Right ventricle myocardium superior (tissue), 1 donor: ENCODE data around the gene SERF2. TPM values are rescaled to one million over a fixed set of nuclear protein-coding genes. Genes with fewer than 3 reads are reported as not detected.
A peak's percentile ranks its signal among the peaks of the same experiment; 100 is the strongest.
"Not testable (repeated sequence)": the region's sequence is repeated elsewhere in the genome, so short reads cannot be mapped to it uniquely, and the experiment has no call there.

Experiments used
- ATAC-seq: fragments of 200-7000 bp; cut with Tn5 transposase; one replicate; pipeline ENCODE4 v1.9.1; 2020; ENCODE audit warnings: mild to moderate bottlenecking; ENCODE audit not compliant: poor library complexity
- DNase-seq: peaks from one replicate; pipeline ENCODE4 v3.0.0-alpha.2; 2020
- intact Hi-C: fragments of 100-400 bp; cut with DNase I; formaldehyde crosslinking; loops from one replicate; pipeline ENCODE4 v1.11.2; 2022
- total RNA-seq: library from RNA; stranded (reverse); fragmentation: NEBNext Ultra II Directional; extraction: Animal tissue kit (Norgen Biotek cat#: 25700); gene quantifications from one replicate; pipeline ENCODE4 v1.2.1, GENCODE V29; 2021
- donor health status: DM: no; HTN: yes; CAD: no; lungs with severe emphysema.

Gene SERF2
- total RNA-seq, 1 donor from 2014 or later = 1,060 TPM

DNA sequence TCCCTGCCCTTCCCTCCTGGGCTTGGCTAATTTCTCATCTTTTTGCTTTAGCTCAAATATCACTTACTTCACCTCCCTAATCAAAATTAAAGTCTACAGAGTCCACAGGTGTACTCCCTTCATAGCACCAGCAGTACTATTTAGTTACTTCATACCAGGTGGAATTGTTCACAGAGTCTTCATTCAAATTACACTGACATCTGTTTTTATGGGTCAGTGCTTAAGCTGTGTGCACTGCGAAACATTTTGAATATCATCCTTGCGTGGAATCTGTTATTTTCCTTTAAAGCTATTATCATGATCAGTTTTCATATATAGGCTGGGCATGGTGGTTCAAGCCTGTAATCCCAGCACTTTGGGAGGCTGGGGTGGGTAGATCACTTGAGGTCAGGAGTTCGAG lies 2.7 kb upstream of the SERF2 start:
- DNase-seq (no peak), ATAC-seq (no peak)
- intact Hi-C loops = no loop called here

DNA sequence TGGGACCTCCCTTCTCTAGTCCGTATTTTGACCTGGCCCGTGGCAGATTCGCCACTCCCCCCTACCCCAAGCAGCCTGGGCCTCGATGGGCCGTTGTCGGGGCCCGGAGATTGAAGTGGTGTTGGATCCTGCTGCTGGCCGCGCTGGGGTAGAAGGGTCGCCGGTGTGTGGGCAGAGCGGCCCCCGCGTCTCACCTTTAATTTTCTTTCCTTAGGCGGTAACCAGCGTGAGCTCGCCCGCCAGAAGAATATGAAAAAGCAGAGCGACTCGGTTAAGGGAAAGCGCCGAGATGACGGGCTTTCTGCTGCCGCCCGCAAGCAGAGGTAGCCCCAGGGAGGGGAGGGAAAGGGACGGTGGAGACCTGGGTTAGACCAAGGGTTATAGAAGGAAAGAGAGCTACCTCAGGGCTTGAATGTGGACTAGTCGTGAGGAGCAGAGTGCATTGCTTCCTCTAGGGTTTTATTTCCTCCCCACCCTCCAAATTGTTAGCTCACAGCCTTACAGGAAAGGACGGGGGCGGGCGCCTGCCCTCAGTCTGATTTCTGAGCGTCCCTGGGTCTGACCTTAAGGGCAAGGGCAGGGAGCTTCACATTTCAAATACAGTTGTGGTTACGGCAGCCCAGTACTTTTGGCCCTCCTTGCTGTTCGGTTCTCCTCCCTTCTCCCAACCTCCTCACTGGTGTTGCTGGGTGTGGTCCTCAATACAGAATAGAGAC lies 799 bp downstream of the SERF2 start:
- DNase-seq (peak; percentile 59), ATAC-seq (peak; percentile 10)
- intact Hi-C loops = no loop called here

GRCh38 chr15:43793647-43794046 lies 1.5 kb downstream of the SERF2 start:
- DNase-seq = no peak
- intact Hi-C loops = no loop called here

GRCh38 chr15:43794269-43795037 lies 2.3 kb downstream of the SERF2 start:
- intact Hi-C loops = no loop called here
- no peak for DNase-seq
- ATAC-seq = no peak

More at GRCh38 chr15:43793647-43794046, 1.5 kb downstream of the SERF2 start:
- ATAC-seq = no peak

- intact Hi-C loops = no loop called here
- no peak for ATAC-seq
- no peak for DNase-seq
Measured at GRCh38 chr15:43795197-43795596, 3.1 kb downstream of the SERF2 start.

DNA sequence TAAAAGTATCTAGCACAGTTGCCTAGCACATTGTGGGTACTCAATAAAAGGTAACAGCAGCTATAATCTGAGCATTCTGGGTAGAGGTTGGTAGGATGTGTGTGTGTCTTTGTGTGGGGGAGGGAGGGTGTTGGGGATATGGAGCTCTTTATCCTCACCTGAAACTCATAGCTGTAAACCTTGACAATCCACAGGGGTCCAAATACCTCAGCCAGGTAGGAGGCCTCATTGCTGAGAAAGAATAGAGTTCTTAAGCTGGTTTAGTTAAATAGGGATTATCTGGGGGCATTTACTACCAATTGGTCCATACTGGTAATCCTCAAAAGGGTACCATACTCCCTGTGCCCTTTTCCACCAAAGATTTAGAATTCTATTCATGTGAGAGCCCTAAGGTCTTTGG lies 3.9 kb downstream of the SERF2 start:
- ATAC-seq (no peak), DNase-seq (no peak)
- intact Hi-C loops = no loop called here

- DNase-seq (no peak), ATAC-seq (no peak)
- intact Hi-C loops = no loop called here
Measured at GRCh38 chr15:43796566-43796965, 4.4 kb downstream of the SERF2 start.

DNA sequence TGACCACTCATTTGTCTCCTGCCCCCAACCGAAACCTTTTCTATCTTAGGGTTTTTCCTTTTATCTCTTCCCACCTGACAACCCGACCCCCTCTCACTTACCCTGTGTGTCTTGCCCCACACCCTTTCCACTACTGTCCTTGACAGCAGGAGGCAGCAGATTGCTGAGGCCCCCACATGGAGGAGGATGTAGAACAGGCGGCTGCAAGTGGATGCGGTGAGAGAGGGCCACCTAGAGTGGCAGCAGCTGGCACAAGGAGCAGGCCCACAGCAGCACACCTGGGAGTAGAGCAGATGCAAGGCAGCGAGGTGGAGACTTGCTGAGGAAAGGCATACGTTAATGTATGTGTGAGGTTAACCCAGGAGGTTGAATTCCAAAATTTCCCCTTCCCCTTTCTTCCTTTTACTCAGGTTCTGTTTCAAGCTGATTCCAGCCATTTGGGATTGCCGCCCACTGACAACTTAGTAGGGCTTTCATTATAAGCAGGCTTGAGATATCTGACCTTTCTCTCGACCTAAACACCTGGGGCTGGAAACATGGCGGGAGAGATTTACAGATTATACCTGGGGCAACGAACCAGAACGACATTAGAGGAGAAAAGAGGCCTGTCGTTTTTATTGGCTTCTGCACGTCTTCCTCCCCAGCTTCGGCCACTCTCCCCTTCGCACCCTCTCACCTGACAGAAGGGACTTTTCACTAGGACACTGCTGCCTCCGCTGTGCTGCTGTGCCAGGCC lies 7.3 kb downstream of the SERF2 start:
- intact Hi-C loops = no loop called here
- ATAC-seq (no peak), DNase-seq (no peak)

- intact Hi-C loops = no loop called here
- peak; percentile 1 for ATAC-seq
- DNase-seq = no peak
Measured at GRCh38 chr15:43799945-43800285, 7.8 kb downstream of the SERF2 start, which contains the start of gene SERINC4. Gene SERINC4 (minus strand): TSS chr15:43800220. CDS start chr15:43799986, 234 bp downstream.

- intact Hi-C loops = no loop called here
- ATAC-seq = peak; percentile 94
Measured at GRCh38 chr15:43800286-43801141, 8.4 kb downstream of the SERF2 start, which contains the start of gene HYPK. Gene HYPK (plus strand): TSS chr15:43800599. CDS start chr15:43800623, 24 bp downstream.

DNA sequence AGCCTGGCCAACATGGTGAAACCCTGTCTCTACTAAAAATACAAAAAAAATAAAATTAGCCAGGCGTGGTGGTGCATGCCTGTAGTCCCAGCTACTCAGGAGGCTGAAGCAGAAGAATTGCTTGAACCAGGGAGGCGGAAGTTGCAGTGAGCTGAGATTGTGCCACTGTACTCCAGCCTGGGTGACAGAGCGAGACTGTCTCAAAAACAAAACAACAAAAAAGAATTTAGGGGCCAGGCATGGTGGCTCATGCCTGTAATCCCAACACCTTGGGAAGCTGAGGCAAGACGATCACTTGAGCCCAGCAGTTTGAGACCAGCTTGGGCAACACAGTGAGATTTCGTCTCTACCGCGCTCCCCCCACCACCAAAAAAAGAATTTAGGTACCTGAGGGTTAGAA lies 10.6 kb downstream of the SERF2 start:
- intact Hi-C loops, DNase-seq, ATAC-seq: not testable (repeated sequence)

More at GRCh38 chr15:43800286-43801141, 8.4 kb downstream of the SERF2 start, which contains the start of gene HYPK:
- DNase-seq = peak; percentile 97

- intact Hi-C loops = no loop called here
- ATAC-seq (no peak), DNase-seq (no peak)
Measured at GRCh38 chr15:43808435-43808950, 16.4 kb downstream of the SERF2 start.

GRCh38 chr15:43808960-43809678 lies 17.0 kb downstream of the SERF2 start:
- intact Hi-C loops = no loop called here
- no peak for DNase-seq
- ATAC-seq = no peak

DNA sequence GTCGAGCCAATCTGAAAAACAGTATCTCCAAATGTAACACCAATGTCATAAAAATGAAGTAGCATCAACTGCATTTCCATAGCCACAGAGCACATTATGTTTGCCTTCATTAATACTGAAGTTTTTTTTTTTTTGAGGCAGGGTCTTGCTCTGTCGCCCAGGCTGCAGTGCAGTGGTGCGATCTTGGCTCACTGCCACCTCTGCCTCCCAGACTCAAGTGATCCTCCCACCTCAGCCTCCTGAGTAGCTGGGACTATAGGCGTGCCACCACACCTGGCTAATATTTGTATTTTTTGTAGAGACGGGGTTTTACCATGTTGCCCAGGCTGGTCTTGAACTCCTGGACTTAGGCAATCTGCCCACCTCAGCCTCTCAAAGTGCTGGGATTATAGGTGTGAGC lies 22.9 kb downstream of the SERF2 start:
- DNase-seq, intact Hi-C loops, ATAC-seq: not testable (repeated sequence)

GRCh38 chr15:43821505-43821904 lies 29.4 kb downstream of the SERF2 start:
- intact Hi-C loops = no loop called here
- ATAC-seq (no peak), DNase-seq (no peak)

DNA sequence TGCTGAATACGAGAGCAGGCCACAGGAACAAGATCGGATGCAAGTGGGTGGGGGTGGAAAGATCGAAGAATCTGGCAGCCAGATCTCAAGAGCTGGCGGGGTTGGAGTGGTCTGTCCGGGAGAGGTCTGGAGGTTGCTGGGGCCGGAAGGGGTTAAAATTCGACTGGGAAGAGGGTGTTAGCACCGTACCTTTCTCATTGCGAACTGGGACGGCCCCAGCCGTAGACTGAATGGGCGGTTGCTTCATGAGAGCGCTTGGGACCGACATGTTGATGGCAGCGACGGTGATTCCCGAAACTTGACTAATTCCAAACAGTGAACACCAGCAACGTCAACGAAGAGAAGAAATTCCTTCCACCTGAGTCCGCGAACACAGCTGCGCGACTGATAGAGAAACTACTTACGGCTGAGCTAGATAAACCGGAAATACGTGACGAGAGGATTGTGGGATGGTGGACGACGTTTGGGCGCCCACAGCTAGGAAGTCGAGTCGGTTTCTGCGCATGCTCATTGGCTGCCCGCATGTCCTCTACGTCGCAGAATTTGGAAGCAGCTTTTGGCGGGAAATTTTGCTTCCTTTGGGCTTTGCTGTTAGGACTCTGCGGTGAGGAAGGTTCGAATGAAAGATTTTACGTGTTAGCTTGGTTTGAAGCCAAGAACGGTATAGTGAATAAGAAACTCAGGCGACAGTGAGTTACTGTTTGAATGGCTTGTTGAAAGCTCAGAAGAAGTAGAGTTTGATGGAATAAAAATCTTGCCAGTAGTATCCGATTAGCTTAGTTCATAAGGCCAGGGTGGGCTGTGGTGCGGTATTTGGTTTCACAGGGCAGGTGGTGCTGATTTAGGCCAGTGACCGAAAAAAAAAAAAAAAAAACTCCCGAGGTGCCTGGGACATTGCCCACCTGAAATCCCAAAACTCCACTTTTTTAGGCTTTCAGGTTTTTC lies 32.5 kb downstream of the SERF2 start, which contains the start of gene MFAP1:
MFAP1 (minus strand) TSS at position 389 of the 945 bp plus-strand sequence; CDS start at position 268, 121 bp downstream.
- DNase-seq (peak; percentile 96), ATAC-seq (peak; percentile 97)
- intact Hi-C loops = no loop called here
